ELR (cell line): Measurements from ENCODE around the gene UNC50.

Experiments used
- DNase-seq: peaks from one replicate; pipeline ENCODE4 v3.0.0-alpha.2; 2015; ENCODE audit warnings: low read depth

UNC50 gene

DNA sequence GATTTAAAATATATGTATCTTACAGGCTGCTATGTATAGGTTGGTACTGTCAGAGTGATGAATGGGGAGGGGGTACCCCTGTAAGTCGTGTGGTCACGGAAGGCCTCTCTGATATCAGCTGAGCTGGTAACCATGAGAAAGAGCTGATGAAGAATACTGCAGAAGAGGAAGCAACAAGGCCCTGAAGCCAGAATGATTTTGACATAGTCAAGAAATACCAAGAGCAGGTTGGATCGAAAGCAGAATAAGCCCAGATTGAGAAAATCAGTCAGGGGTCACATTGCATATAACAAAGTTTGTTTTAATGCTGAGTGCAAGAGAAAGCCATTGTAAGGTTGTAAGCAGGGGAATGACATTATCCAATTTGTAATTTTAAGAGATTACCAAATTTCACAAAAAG, 57.3 kb downstream of the UNC50 start:
- DNase-seq: no peak
